ENCODE measurements around the gene MKRN2. TPM values are rescaled to one million over a fixed set of nuclear protein-coding genes. Genes with fewer than 3 reads are reported as not detected.

Gene MKRN2
- total RNA-seq, 2 experiments from 2014 or later: 19.0 to 20.3 TPM

DNA sequence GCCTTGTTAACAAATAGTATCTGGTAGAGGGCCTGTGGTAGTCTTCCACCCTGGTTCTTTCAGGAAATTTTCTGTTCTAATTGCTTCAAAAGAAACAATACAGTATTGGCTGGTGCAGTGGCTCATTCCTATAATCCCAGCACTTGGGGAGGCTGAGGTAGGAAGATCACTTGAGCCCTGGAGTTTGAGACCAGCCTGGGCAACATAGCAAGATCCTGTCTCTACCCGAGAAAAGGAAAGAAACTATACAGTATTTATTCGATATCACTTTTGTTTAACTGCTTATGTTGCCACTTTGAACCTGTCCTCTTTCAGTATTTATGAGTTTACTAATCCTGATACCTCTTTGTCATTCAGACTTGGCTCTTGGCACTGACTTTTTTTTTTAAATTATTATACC, 4.5 kb downstream of the MKRN2 start:
- peaks cover 31% of the 10 kb centered on the region for H3K4me1 ChIP-seq (ENCODE audit: insufficient read depth, low read length)

GRCh38 chr3:12562451-12562850, 5.6 kb downstream of the MKRN2 start:
- H3K27ac ChIP-seq (ENCODE audit: low read depth in 1 of 2, low read length in 2 of 2): no peak overlapping the region
- ATAC-seq (ENCODE audit: poor library complexity) (no peak), DNase-seq (no peak)
- H3K36me3 ChIP-seq (ENCODE audit: insufficient read depth, low read length): peaks cover 8% of the 10 kb centered on the region
- H3K4me1 ChIP-seq (ENCODE audit: insufficient read depth, low read length): peaks cover 28% of the 10 kb centered on the region
- H3K27ac Mint-ChIP-seq: no peak overlapping the region
- H3K4me3 Mint-ChIP-seq: peak overlapping the region; percentile 15
- H3K9me3 ChIP-seq (ENCODE audit: control insufficient read depth in 1 of 2, insufficient read depth in 1 of 2, low read length in 2 of 2): peaks cover 8 to 17% of the 10 kb centered on the region in 2 experiments
- no peak overlapping the region for H3K4me3 ChIP-seq (ENCODE audit: low read length)
- H3K27me3 Mint-ChIP-seq: no peaks in the 10 kb centered on the region
- intact Hi-C loops (cut with DNase I, micrococcal nuclease): no loop called here
- no peaks in the 10 kb centered on the region for H3K27me3 ChIP-seq (ENCODE audit: control insufficient read depth in 1 of 2, insufficient read depth in 2 of 2, low read length in 2 of 2)
- POLR2A ChIA-PET: no interaction called here
- H3K9me3 Mint-ChIP-seq: peaks cover 6% of the 10 kb centered on the region
- H3K4me1 Mint-ChIP-seq (ENCODE audit: low read depth): peaks cover 68% of the 10 kb centered on the region
- no peak for TF ChIP-seq CTCF (IDR thresholded peaks at IDR 0.05)
- CTCF ChIA-PET: interaction anchor here (1.2 kb wide), 1 partner anchor 16 kb away, joined by 6 read pairs; no protein-coding TSS in a partner anchor
- peaks cover 29% of the 10 kb centered on the region for H3K36me3 Mint-ChIP-seq (ENCODE audit: low read depth)

More for the DNA sequence above, 4.5 kb downstream of the MKRN2 start:
- no peak for TF ChIP-seq CTCF (IDR thresholded peaks at IDR 0.05)
- Histone ChIP-seq H3K4me3 (ENCODE audit: low read length) (no peak overlapping the region), H3K27ac (ENCODE audit: low read depth in 1 of 2, low read length in 2 of 2) (no peak overlapping the region), H3K27me3 (ENCODE audit: control insufficient read depth in 1 of 2, insufficient read depth in 2 of 2, low read length in 2 of 2) (no peaks in the 10 kb centered on the region), H3K36me3 (ENCODE audit: insufficient read depth, low read length) (peaks cover 8% of the 10 kb centered on the region), H3K9me3 (ENCODE audit: control insufficient read depth in 1 of 2, insufficient read depth in 1 of 2, low read length in 2 of 2) (peaks cover 8 to 9% of the 10 kb centered on the region in 2 experiments)
- H3K4me1 Mint-ChIP-seq (ENCODE audit: low read depth): peaks cover 76% of the 10 kb centered on the region
- no peak for DNase-seq
- no peak for ATAC-seq (ENCODE audit: poor library complexity)
- peaks cover 3% of the 10 kb centered on the region for H3K27me3 Mint-ChIP-seq
- peaks cover 28% of the 10 kb centered on the region for H3K36me3 Mint-ChIP-seq (ENCODE audit: low read depth)
- CTCF ChIA-PET: no interaction called here
- H3K4me3 Mint-ChIP-seq: no peak overlapping the region
- intact Hi-C loops (cut with DNase I, micrococcal nuclease): no loop called here
- H3K9me3 Mint-ChIP-seq: peaks cover 3% of the 10 kb centered on the region
- H3K27ac Mint-ChIP-seq: peak overlapping the region; percentile 58
- POLR2A ChIA-PET: no interaction called here

GRCh38 chr3:12566976-12567375, 10.1 kb downstream of the MKRN2 start:
- H3K9me3 ChIP-seq (ENCODE audit: control insufficient read depth in 1 of 2, insufficient read depth in 1 of 2, low read length in 2 of 2): peaks cover 8 to 19% of the 10 kb centered on the region in 2 experiments
- peaks cover 6% of the 10 kb centered on the region for H3K9me3 Mint-ChIP-seq
- ChIA-PET CTCF (interaction anchor here (1.1 kb wide), 1 partner anchor 13 kb away, joined by 3 read pairs; no protein-coding TSS in a partner anchor), POLR2A (no interaction called here)
- H3K4me3 ChIP-seq (ENCODE audit: low read length): no peak overlapping the region
- H3K4me3 Mint-ChIP-seq: no peak overlapping the region
- H3K4me1 ChIP-seq (ENCODE audit: insufficient read depth, low read length): peaks cover 2% of the 10 kb centered on the region
- peaks cover 30% of the 10 kb centered on the region for H3K4me1 Mint-ChIP-seq (ENCODE audit: low read depth)
- H3K27me3 ChIP-seq (ENCODE audit: control insufficient read depth in 1 of 2, insufficient read depth in 2 of 2, low read length in 2 of 2): no peaks in the 10 kb centered on the region
- H3K36me3 ChIP-seq (ENCODE audit: insufficient read depth, low read length): peaks cover 39% of the 10 kb centered on the region
- H3K27ac Mint-ChIP-seq: no peak overlapping the region
- H3K36me3 Mint-ChIP-seq (ENCODE audit: low read depth): peaks cover 70% of the 10 kb centered on the region
- H3K27me3 Mint-ChIP-seq: no peaks in the 10 kb centered on the region
- DNase-seq: no peak
- ATAC-seq (ENCODE audit: poor library complexity): no peak
- H3K27ac ChIP-seq (ENCODE audit: low read depth in 1 of 2, low read length in 2 of 2): no peak overlapping the region
- intact Hi-C loops (cut with DNase I, micrococcal nuclease): no loop called here
- no peak for TF ChIP-seq CTCF (IDR thresholded peaks at IDR 0.05)

All from CD4-positive, alpha-beta T cell (primary cell).